ENCODE measurements around the gene LRRC31.

Gene LRRC31

GRCh38 chr3:169867584-169868210 is 2.0 kb downstream of the LRRC31 start:
- no peak for TF ChIP-seq SIN3A (IDR thresholded peaks at IDR 0.05; ENCODE audit: borderline replicate concordance, insufficient read depth, low read length)
- TF ChIP-seq, protein P1, sequence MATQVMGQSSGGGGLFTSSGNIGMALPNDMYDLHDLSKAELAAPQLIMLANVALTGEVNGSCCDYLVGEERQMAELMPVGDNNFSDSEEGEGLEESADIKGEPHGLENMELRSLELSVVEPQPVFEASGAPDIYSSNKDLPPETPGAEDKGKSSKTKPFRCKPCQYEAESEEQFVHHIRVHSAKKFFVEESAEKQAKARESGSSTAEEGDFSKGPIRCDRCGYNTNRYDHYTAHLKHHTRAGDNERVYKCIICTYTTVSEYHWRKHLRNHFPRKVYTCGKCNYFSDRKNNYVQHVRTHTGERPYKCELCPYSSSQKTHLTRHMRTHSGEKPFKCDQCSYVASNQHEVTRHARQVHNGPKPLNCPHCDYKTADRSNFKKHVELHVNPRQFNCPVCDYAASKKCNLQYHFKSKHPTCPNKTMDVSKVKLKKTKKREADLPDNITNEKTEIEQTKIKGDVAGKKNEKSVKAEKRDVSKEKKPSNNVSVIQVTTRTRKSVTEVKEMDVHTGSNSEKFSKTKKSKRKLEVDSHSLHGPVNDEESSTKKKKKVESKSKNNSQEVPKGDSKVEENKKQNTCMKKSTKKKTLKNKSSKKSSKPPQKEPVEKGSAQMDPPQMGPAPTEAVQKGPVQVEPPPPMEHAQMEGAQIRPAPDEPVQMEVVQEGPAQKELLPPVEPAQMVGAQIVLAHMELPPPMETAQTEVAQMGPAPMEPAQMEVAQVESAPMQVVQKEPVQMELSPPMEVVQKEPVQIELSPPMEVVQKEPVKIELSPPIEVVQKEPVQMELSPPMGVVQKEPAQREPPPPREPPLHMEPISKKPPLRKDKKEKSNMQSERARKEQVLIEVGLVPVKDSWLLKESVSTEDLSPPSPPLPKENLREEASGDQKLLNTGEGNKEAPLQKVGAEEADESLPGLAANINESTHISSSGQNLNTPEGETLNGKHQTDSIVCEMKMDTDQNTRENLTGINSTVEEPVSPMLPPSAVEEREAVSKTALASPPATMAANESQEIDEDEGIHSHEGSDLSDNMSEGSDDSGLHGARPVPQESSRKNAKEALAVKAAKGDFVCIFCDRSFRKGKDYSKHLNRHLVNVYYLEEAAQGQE (IDR thresholded peaks at IDR 0.05; ENCODE audit: insufficient read depth in 1 of 2, low read depth in 2 of 2, low read length in 2 of 2): no peak
- TF ChIP-seq POLR2AphosphoS5 (IDR thresholded peaks at IDR 0.05; ENCODE audit: low read depth, low read length): no peak
- TF ChIP-seq FOXP2 (optimal IDR thresholded peaks at IDR 0.05; ENCODE audit: borderline replicate concordance, extremely low read depth, extremely low read length, insufficient read depth): no peak
- TF ChIP-seq TAF1 (IDR thresholded peaks at IDR 0.05; ENCODE audit: borderline replicate concordance, insufficient read depth, low read length): no peak

GRCh38 chr3:169865176-169865767 is 4.5 kb downstream of the LRRC31 start:
- TF ChIP-seq SIN3A (IDR thresholded peaks at IDR 0.05; ENCODE audit: borderline replicate concordance, insufficient read depth, low read length): no peak
- no peak for TF ChIP-seq FOXP2 (optimal IDR thresholded peaks at IDR 0.05; ENCODE audit: borderline replicate concordance, extremely low read depth, extremely low read length, insufficient read depth)
- no peak for TF ChIP-seq TAF1 (IDR thresholded peaks at IDR 0.05; ENCODE audit: borderline replicate concordance, insufficient read depth, low read length)
- TF ChIP-seq, protein P1 (IDR thresholded peaks at IDR 0.05; ENCODE audit: insufficient read depth in 1 of 2, low read depth in 2 of 2, low read length in 2 of 2): no peak
- no peak for TF ChIP-seq POLR2AphosphoS5 (IDR thresholded peaks at IDR 0.05; ENCODE audit: low read depth, low read length)

- TF ChIP-seq TAF1 (IDR thresholded peaks at IDR 0.05; ENCODE audit: borderline replicate concordance, insufficient read depth, low read length) (no peak), POLR2AphosphoS5 (IDR thresholded peaks at IDR 0.05; ENCODE audit: low read depth, low read length) (no peak), SIN3A (IDR thresholded peaks at IDR 0.05; ENCODE audit: borderline replicate concordance, insufficient read depth, low read length) (no peak), FOXP2 (optimal IDR thresholded peaks at IDR 0.05; ENCODE audit: borderline replicate concordance, extremely low read depth, extremely low read length, insufficient read depth) (no peak)
- TF ChIP-seq, protein P1 (IDR thresholded peaks at IDR 0.05; ENCODE audit: insufficient read depth in 1 of 2, low read depth in 2 of 2, low read length in 2 of 2): no peak
Observed at GRCh38 chr3:169864270-169864669, 5.5 kb downstream of the LRRC31 start.

GRCh38 chr3:169863458-169863899 is 6.3 kb downstream of the LRRC31 start:
- TF ChIP-seq SIN3A (IDR thresholded peaks at IDR 0.05; ENCODE audit: borderline replicate concordance, insufficient read depth, low read length) (no peak), POLR2AphosphoS5 (IDR thresholded peaks at IDR 0.05; ENCODE audit: low read depth, low read length) (no peak)

DNA sequence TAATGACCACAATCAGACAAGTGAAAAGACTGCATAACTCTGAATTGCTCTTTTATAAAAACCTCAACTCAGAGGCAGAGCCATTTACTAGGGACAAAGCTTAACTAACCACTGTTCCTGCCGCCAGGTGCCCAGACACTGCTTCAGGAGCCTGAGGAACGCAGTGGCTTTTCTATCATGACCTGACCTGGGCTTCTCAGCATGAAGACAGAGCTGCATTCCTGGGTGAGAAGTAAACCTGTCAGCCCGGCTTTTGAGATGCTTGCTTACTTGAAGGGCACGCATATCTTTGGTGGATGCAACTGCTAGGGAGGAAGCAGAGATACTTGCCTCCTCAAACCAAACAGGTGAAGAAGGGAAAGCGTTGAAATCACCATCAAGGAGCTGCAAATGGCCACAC is 7.9 kb downstream of the LRRC31 start:
- TF ChIP-seq TAF1 (IDR thresholded peaks at IDR 0.05; ENCODE audit: borderline replicate concordance, insufficient read depth, low read length) (no peak), SIN3A (IDR thresholded peaks at IDR 0.05; ENCODE audit: borderline replicate concordance, insufficient read depth, low read length) (no peak), POLR2AphosphoS5 (IDR thresholded peaks at IDR 0.05; ENCODE audit: low read depth, low read length) (no peak), FOXP2 (optimal IDR thresholded peaks at IDR 0.05; ENCODE audit: borderline replicate concordance, extremely low read depth, extremely low read length, insufficient read depth) (no peak)
- TF ChIP-seq, protein P1 (IDR thresholded peaks at IDR 0.05; ENCODE audit: insufficient read depth in 1 of 2, low read depth in 2 of 2, low read length in 2 of 2): no peak

Data from PFSK-1 (cell line).